ENCODE measurements around the gene SLC35E1.

DNA sequence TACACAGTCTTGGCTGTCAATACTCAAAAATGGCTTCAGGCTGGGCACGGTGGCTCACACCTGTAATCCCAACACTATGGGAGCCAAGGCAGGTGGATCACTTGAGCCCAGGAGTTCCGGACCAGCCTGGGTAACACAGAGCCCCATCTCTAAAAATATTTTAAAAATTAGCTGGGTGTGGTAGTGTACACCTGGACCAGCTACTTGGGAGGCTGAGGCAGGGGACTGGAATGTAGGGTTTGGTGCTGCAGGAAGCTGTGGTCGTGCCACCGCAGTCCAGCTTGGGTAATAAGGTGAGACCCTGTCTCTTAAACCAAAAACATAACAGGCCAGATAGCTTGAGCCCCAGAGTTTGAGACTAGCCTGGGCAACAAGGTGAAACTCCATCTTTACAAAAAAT lies 23.3 kb downstream of the SLC35E1 start:
- TF ChIP-seq, protein P1, sequence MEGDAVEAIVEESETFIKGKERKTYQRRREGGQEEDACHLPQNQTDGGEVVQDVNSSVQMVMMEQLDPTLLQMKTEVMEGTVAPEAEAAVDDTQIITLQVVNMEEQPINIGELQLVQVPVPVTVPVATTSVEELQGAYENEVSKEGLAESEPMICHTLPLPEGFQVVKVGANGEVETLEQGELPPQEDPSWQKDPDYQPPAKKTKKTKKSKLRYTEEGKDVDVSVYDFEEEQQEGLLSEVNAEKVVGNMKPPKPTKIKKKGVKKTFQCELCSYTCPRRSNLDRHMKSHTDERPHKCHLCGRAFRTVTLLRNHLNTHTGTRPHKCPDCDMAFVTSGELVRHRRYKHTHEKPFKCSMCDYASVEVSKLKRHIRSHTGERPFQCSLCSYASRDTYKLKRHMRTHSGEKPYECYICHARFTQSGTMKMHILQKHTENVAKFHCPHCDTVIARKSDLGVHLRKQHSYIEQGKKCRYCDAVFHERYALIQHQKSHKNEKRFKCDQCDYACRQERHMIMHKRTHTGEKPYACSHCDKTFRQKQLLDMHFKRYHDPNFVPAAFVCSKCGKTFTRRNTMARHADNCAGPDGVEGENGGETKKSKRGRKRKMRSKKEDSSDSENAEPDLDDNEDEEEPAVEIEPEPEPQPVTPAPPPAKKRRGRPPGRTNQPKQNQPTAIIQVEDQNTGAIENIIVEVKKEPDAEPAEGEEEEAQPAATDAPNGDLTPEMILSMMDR (conservative IDR thresholded peaks at IDR 0.05; ENCODE audit: low read depth, low read length): no peak
- TF ChIP-seq EZH2 (IDR thresholded peaks at IDR 0.05; ENCODE audit: borderline replicate concordance, low read depth, low read length, poor library complexity, severe bottlenecking): no peak
